ENCODE measurements around the gene ME1. TPM values are rescaled to one million over a fixed set of nuclear protein-coding genes. Genes with fewer than 3 reads are reported as not detected.
A peak's percentile ranks its signal among the peaks of the same experiment; 100 is the strongest.

The ME1 gene
- total RNA-seq, 1 donor = 17.0 TPM

- H3K4me3 ChIP-seq (ENCODE audit: low read depth, low read length) = no peak overlapping the region
- no peak for TF ChIP-seq CTCF (IDR thresholded peaks at IDR 0.05; ENCODE audit: insufficient read depth, low read length)
- DNase-seq (ENCODE audit: low read depth) = no peak
These were observed 180.6 kb downstream of the ME1 start for GRCh38 chr6:83250235-83250634.

GRCh38 chr6:83247471-83247870, 183.4 kb downstream of the ME1 start:
- H3K4me3 ChIP-seq (ENCODE audit: low read depth, low read length) = no peak overlapping the region
- no peak for DNase-seq (ENCODE audit: low read depth)
- TF ChIP-seq CTCF (IDR thresholded peaks at IDR 0.05; ENCODE audit: insufficient read depth, low read length) = no peak

- DNase-seq (ENCODE audit: low read depth) = peak; percentile 93
- no peak overlapping the region for H3K4me3 ChIP-seq (ENCODE audit: low read depth, low read length)
- TF ChIP-seq CTCF (IDR thresholded peaks at IDR 0.05; ENCODE audit: insufficient read depth, low read length) = no peak
These were observed 199.7 kb downstream of the ME1 start for GRCh38 chr6:83231146-83231545.

- no peak for TF ChIP-seq CTCF (IDR thresholded peaks at IDR 0.05; ENCODE audit: insufficient read depth, low read length)
- H3K4me3 ChIP-seq (ENCODE audit: low read depth, low read length) = no peak overlapping the region
- peak; percentile 15 for DNase-seq (ENCODE audit: low read depth)
These were observed 204.3 kb downstream of the ME1 start for GRCh38 chr6:83226517-83226916.

GRCh38 chr6:83221889-83222479, 208.9 kb downstream of the ME1 start:
- H3K4me3 ChIP-seq (ENCODE audit: low read depth, low read length) = no peak overlapping the region
- DNase-seq (ENCODE audit: low read depth) = peak; percentile 77
- peak; percentile 47 for TF ChIP-seq CTCF (IDR thresholded peaks at IDR 0.05; ENCODE audit: insufficient read depth, low read length)

GRCh38 chr6:83221276-83221675, 209.6 kb downstream of the ME1 start:
- no peak for TF ChIP-seq CTCF (IDR thresholded peaks at IDR 0.05; ENCODE audit: insufficient read depth, low read length)
- DNase-seq (ENCODE audit: low read depth) = peak; percentile 57
- no peak overlapping the region for H3K4me3 ChIP-seq (ENCODE audit: low read depth, low read length)

- no peak for TF ChIP-seq CTCF (IDR thresholded peaks at IDR 0.05; ENCODE audit: insufficient read depth, low read length)
- DNase-seq (ENCODE audit: low read depth) = no peak
- H3K4me3 ChIP-seq (ENCODE audit: low read depth, low read length) = no peak overlapping the region
These were observed 210.7 kb downstream of the ME1 start for GRCh38 chr6:83220121-83220520.

Data from fibroblast of the aortic adventitia (primary cell).